NB4 (cell line): ENCODE data around the gene INTS3.

ENCODE experiments used
- MYC ChIP-seq: IDR thresholded peaks from 2 replicates; pipeline ENCODE4 v1.6.1; 2011; ENCODE audit warnings: low read depth, low read length
- POLR2A ChIP-seq: IDR thresholded peaks from 2 replicates; pipeline ENCODE4 v1.6.1; 2011; ENCODE audit warnings: mild to moderate bottlenecking; ENCODE audit not compliant: insufficient read length; ENCODE audit errors: extremely low read depth
- TF ChIP-seq, protein P1 (sequence below): IDR thresholded peaks from one replicate; pipeline ENCODE4 v1.5.1; 2012; ENCODE audit warnings: low read depth, low read length

- TF ChIP-seq, protein P1, sequence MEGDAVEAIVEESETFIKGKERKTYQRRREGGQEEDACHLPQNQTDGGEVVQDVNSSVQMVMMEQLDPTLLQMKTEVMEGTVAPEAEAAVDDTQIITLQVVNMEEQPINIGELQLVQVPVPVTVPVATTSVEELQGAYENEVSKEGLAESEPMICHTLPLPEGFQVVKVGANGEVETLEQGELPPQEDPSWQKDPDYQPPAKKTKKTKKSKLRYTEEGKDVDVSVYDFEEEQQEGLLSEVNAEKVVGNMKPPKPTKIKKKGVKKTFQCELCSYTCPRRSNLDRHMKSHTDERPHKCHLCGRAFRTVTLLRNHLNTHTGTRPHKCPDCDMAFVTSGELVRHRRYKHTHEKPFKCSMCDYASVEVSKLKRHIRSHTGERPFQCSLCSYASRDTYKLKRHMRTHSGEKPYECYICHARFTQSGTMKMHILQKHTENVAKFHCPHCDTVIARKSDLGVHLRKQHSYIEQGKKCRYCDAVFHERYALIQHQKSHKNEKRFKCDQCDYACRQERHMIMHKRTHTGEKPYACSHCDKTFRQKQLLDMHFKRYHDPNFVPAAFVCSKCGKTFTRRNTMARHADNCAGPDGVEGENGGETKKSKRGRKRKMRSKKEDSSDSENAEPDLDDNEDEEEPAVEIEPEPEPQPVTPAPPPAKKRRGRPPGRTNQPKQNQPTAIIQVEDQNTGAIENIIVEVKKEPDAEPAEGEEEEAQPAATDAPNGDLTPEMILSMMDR: no peak
- TF ChIP-seq MYC (no peak), POLR2A (no peak)
Measured at GRCh38 chr1:153682730-153683129, 45.1 kb upstream of the INTS3 start.
